Suprapubic skin (tissue), 4 donors: ENCODE data around the gene WFDC1.

Experiments used
- EP300 ChIP-seq: sonication (generic); formaldehyde crosslinking; IDR thresholded peaks from one replicate; pipeline ENCODE4 v1.6.1; 2017; ENCODE audit warnings: antibody characterized with exemption
- POLR2A ChIP-seq, 2 donors: fragments of 450-650 bp; IDR thresholded peaks; one replicate each; pipeline ENCODE4 v1.6.1; 2017; ENCODE audit warnings: antibody characterized with exemption in 2 of 2, mild to moderate bottlenecking in 2 of 2, moderate library complexity in 2 of 2
- POLR2AphosphoS5 ChIP-seq, 3 donors: sonication (generic); formaldehyde crosslinking; IDR thresholded peaks; one replicate each; pipeline ENCODE4 v1.6.1; 2017; ENCODE audit warnings: antibody characterized with exemption in 3 of 3
- TF ChIP-seq, protein P1 (sequence below), 2 donors: fragments of 200-600 bp in 1 of 2; fragments of 450-650 bp in 1 of 2; sonication (generic) in 1 of 2; IDR thresholded peaks; one replicate each; pipeline ENCODE4 v1.5.1; 2016 to 2019; ENCODE audit warnings: antibody characterized with exemption in 2 of 2, mild to moderate bottlenecking in 1 of 2, moderate library complexity in 1 of 2

DNA sequence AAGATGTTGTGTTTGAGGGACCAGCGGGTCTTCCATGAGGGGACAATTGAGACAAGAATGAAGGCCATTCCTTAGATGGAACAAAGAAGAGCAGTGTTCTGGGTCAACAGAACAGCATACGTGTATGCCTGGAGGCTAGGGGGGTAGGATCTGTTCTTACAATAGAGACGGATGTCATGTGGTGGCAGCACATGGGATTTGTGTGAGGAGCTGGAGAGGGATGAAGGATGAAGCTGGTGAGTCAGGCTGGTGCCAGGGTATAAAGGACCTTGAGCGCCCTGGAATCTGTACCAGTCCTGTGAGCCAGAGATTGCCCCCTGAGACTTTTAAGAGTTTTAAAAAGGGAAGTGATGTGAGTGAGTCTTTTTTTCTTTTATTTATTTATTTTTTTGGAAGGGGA, 22.8 kb upstream of the WFDC1 start:
- TF ChIP-seq, protein P1, sequence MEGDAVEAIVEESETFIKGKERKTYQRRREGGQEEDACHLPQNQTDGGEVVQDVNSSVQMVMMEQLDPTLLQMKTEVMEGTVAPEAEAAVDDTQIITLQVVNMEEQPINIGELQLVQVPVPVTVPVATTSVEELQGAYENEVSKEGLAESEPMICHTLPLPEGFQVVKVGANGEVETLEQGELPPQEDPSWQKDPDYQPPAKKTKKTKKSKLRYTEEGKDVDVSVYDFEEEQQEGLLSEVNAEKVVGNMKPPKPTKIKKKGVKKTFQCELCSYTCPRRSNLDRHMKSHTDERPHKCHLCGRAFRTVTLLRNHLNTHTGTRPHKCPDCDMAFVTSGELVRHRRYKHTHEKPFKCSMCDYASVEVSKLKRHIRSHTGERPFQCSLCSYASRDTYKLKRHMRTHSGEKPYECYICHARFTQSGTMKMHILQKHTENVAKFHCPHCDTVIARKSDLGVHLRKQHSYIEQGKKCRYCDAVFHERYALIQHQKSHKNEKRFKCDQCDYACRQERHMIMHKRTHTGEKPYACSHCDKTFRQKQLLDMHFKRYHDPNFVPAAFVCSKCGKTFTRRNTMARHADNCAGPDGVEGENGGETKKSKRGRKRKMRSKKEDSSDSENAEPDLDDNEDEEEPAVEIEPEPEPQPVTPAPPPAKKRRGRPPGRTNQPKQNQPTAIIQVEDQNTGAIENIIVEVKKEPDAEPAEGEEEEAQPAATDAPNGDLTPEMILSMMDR (IDR thresholded peaks at IDR 0.05), result no peak
- TF ChIP-seq POLR2A (IDR thresholded peaks at IDR 0.05) (no peak), EP300 (no peak), POLR2AphosphoS5 (IDR thresholded peaks at IDR 0.05) (no peak)
